Hepatocyte (in vitro differentiated cells): Measurements from ENCODE around the gene FBXO41.

Experiments used
- CTCF ChIP-seq: fragments of 200-600 bp; sonication (generic); IDR thresholded peaks from 2 replicates; pipeline ENCODE4 v1.5.1; 2016; ENCODE audit warnings: antibody characterized with exemption, mild to moderate bottlenecking; ENCODE audit not compliant: poor library complexity
- EZH2 ChIP-seq: fragments of 200-600 bp; sonication (generic); IDR thresholded peaks from 2 replicates; pipeline ENCODE4 v1.6.1; 2016; ENCODE audit warnings: antibody characterized with exemption, mild to moderate bottlenecking, borderline replicate concordance

- no peak for TF ChIP-seq CTCF
- TF ChIP-seq EZH2 = no peak
These were observed 33.1 kb downstream of the FBXO41 start for GRCh38 chr2:73250872-73251846.
